DOHH2 (cell line): ENCODE measurements around the gene TSHZ2.

Source experiments
- CTCF ChIP-seq: fragments of 200-600 bp; sonication (generic); IDR thresholded peaks from one replicate; pipeline ENCODE4 v1.5.1; 2014; ENCODE audit warnings: antibody characterized with exemption, mild to moderate bottlenecking, low read depth, low read length; ENCODE audit not compliant: poor library complexity, severe bottlenecking
- EZH2phosphoT487 ChIP-seq: fragments of 200-600 bp; sonication (generic); IDR thresholded peaks from 2 replicates; pipeline ENCODE4 v1.6.1; 2017; ENCODE audit warnings: borderline replicate concordance, mild to moderate bottlenecking, antibody characterized with exemption, low read length, moderate library complexity, mixed read lengths

- TF ChIP-seq CTCF: no peak
- TF ChIP-seq EZH2phosphoT487: no peak
Measured at GRCh38 chr20:53250456-53250855, 278.3 kb downstream of the TSHZ2 start.
